ENCODE results near the gene BDKRB2.
"Not testable (repeated sequence)": the region's sequence is repeated elsewhere in the genome, so short reads cannot be mapped to it uniquely, and the experiment has no call there.

BDKRB2 gene

DNA sequence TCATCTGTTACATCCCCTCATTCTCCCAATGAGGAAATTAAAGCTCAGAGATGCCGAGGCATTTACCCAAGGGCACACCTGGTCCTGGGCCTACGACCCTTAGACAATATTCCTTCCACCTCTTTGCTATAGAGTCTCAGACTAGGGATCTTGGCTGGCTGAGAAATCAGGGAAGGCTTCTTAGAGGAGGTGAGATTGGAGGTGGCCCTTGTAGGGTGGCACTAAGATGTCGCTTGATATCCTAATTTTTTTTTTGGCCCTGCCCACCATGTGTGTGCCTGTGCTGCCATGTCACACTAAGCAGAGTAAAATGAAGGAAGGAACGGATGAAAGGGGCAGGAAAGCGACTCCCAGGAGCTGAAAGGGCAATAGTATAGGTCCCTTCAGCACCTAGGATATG is 20.6 kb downstream of the BDKRB2 start:
- DNase-seq (ENCODE audit: low read depth), result no peak

GRCh38 chr14:96225745-96226151 is 21.1 kb downstream of the BDKRB2 start:
- DNase-seq (ENCODE audit: low read depth), result no peak

- no peak for DNase-seq (ENCODE audit: low read depth)
These were observed 22.8 kb downstream of the BDKRB2 start for GRCh38 chr14:96227428-96227827.

DNA sequence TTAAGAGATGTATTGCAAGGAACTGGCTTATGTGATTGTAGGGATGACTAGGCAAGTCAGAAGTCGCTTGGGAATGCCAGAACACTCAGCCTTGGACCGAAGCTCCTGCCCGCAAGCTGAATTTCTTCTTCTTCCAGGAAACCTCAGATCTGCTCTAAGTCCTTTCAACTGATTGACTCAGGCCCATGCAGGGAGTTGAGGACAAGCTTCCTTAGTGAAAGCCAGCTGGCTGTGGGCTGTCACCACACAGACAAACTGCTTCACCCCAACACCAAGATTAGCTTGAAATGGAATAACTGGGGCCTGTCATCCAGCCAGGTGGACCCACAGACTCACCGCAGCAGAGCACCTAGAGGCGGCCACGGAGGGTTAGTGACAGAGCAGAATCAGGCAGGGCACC is 24.7 kb downstream of the BDKRB2 start:
- DNase-seq (ENCODE audit: low read depth), result no peak

DNA sequence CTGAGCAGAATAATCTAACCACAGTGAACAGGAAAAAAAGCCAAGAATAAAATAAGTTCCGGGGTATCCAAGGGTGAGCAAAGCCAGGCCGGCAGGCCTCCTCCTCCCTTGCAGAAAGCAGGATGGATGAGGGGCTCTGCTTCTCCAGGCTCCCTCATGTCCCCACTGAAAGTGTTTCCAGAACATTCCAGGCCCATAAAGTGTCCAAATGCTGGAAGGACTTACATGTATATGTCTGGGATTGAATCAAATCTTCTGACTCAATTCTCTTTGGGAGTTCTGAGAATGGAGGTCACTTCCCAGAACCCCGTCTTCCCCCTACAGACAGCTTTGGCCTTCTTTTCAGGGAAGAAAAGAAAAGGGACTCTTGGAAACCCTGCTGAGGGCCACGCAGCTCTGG is 26.4 kb downstream of the BDKRB2 start:
- no peak for DNase-seq (ENCODE audit: low read depth)

DNA sequence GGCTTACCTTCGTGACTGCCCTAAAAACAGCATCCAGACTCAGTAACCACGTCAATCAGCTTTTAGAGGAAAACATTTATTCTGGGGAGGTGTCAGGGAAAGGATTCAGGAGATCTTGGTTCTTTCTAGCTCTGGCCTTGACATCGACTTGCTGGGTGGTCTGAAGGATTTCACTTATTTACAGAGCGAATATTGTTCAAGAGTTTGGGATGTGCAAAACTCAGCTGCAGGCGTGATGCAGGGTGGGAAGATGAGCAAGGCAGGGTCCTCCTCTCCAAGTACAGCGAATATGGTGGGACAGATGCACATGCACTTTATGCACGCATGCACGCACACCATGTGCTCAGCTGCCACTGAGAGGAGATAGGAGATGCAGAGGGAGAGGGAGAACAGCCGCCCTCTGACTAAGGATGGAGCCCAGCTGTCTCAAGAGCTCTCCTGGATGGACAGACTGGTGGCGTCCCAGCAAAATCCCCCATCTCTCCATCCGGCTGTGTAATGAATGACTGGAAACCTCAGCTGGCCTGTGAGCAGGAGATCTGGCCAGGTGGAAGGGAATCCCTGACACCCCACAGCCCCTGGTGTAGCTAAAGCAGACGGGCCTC is 27.0 kb downstream of the BDKRB2 start:
- DNase-seq (ENCODE audit: low read depth), result no peak

DNA sequence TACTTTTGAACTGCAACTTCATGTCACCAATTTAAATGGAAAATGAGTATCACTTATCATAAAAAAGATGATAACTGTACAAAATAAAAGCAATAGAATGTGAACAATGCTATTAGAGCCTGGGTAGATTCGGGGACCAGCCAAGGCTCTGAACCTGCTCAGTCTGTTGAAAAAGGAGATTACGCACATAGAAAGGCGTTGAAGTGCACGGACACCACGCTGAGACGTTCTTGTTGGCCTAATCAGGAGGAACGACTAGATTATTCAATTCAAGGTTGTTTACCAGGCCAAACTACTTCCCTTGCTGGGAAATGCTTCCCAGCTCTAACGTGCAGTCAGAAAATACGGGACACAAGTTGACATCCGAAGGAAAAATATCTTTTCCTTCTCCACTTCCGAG is 27.9 kb downstream of the BDKRB2 start:
- DNase-seq (ENCODE audit: low read depth), result no peak

DNA sequence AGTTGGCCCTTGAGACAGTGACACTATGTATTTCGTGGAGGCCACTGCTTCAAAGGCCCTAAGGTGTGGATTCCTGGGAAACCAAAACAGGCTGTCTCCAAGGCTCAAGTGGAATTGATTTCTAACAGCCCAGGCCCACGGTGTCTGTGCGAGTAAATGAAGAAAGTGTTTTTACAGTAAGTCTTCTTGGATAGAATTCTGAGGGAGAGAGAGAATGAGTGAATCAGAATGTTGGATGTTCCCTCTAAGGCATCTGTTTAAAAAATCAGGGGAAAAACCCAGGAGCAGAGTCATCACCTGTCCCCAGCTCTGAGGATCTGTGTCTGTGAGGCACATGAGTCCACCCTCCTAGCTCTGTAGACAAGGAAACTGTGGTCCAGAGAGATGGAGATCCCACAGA is 29.0 kb downstream of the BDKRB2 start:
- DNase-seq (ENCODE audit: low read depth), result no peak

GRCh38 chr14:96235426-96235825 is 30.8 kb downstream of the BDKRB2 start:
- no peak for DNase-seq (ENCODE audit: low read depth)

DNA sequence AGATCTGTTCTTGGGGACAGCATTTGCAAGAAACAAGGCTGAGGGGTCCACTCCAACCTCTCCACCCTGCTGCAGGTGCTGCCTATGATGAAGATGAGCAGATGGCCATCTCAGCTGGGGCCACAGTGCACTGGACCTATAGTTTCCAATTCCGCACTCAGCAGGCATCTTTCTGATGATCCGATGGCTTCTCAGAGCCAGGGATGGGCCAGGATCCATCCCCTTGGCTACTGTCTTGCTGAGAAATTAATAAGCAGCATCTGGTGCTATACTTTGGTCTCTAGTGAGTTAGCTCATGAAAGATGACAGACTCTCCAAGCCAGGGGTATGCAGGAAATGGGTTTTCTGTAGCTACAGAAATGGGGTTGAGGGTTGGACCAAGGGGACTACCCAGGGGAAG is 33.0 kb downstream of the BDKRB2 start:
- DNase-seq (ENCODE audit: low read depth), result no peak

DNA sequence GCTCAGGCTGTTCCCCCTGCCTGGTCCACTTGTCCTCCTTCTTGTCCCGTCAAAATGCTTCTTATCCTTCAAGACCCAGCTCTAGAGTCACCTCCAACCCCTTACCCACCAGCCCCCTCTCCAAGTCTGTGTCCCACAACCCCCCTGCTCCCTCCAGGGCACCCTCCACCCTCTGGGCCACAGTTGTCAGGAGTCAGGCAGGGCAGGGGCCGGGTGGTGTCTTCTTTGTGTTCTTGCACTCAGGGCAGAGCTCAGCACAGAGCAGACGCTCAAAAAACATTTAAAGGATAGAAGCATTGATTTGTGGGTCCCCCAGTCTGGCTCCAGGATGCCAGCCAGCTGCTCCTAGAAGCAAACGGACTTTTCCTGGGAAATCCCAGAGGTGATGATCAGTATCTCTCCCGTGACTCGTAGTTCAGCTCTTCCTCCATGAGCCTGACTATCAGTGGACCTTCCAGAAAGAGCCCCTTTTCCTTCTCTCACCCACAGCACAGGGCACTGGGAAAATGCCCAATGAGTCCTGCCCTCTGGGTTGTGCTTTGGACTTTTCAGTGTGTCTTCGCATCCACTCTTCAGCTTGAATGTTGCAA is 34.1 kb downstream of the BDKRB2 start:
- no peak for DNase-seq (ENCODE audit: low read depth)

- DNase-seq (ENCODE audit: low read depth), result no peak
These were observed 35.1 kb downstream of the BDKRB2 start for GRCh38 chr14:96239711-96240141.

DNA sequence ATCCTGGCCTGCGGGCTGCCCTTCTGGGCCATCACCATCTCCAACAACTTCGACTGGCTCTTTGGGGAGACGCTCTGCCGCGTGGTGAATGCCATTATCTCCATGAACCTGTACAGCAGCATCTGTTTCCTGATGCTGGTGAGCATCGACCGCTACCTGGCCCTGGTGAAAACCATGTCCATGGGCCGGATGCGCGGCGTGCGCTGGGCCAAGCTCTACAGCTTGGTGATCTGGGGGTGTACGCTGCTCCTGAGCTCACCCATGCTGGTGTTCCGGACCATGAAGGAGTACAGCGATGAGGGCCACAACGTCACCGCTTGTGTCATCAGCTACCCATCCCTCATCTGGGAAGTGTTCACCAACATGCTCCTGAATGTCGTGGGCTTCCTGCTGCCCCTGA is 36.0 kb downstream of the BDKRB2 start:
- no peak for DNase-seq (ENCODE audit: low read depth)

- no peak for DNase-seq (ENCODE audit: low read depth)
These were observed 37.5 kb downstream of the BDKRB2 start for GRCh38 chr14:96242126-96242525.

DNA sequence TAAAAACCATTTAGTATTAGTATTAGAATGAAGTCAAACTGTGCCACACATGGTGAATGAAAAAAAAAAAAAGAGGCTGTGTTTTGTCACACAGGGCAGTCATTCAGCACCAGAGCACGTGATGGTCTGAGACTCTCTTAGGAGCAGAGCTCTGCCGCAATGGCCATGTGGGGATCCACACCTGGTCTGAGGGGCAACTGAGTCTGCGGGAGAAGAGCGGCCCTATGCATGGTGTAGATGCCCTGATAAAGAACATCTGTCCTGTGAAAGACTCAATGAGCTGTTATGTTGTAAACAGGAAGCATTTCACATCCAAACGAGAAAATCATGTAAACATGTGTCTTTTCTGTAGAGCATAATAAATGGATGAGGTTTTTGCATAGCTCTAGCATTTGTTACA is 39.1 kb downstream of the BDKRB2 start:
- DNase-seq (ENCODE audit: low read depth), result no peak

- not testable (repeated sequence) for DNase-seq (ENCODE audit: low read depth)
These were observed 40.4 kb downstream of the BDKRB2 start for GRCh38 chr14:96245074-96245473.

- DNase-seq (ENCODE audit: low read depth), result no peak
These were observed 41.3 kb downstream of the BDKRB2 start for GRCh38 chr14:96245710-96246538.

GRCh38 chr14:96246539-96246847 is 41.9 kb downstream of the BDKRB2 start:
- no peak for DNase-seq (ENCODE audit: low read depth)

DNA sequence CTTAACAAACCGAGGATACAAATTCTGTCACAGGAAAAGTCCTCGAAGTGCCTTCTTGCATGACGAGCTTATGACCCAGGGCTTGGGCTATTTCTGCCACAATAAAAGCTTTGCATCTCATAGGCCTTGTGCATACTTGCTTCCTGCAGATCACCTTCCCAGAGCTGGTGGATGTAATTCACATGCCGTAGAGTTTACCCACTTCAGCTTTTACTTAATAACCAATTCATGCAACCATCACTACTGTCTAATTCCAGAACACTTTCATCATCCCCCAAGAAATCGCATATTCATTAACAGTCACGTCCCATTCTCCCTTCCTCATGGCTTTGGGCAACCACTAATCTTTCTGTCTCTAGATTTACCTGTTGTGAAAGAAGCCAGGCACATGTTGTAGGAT is 42.4 kb downstream of the BDKRB2 start:
- DNase-seq (ENCODE audit: low read depth), result no peak

- DNase-seq (ENCODE audit: low read depth), result no peak
These were observed 44.4 kb downstream of the BDKRB2 start for GRCh38 chr14:96249029-96249428.

DNA sequence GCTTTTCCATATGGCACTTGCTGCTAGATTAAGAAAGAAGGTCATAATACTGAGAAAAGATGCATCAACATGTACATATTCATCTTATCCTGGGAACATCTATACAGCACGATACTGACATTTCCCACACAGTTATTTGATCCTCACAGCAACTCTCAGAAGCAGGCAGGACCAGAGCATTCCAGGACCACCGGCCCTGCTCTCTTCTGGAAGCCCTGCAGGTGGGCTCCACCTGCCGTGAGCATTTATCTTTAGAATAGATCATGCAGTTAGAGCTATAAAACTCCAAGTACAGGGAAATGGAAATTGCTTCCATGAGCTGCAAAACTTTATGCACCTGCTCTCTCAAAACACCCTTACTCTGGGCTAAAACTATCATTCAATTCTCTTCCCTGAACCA is 45.8 kb downstream of the BDKRB2 start:
- DNase-seq (ENCODE audit: low read depth), result no peak

DNA sequence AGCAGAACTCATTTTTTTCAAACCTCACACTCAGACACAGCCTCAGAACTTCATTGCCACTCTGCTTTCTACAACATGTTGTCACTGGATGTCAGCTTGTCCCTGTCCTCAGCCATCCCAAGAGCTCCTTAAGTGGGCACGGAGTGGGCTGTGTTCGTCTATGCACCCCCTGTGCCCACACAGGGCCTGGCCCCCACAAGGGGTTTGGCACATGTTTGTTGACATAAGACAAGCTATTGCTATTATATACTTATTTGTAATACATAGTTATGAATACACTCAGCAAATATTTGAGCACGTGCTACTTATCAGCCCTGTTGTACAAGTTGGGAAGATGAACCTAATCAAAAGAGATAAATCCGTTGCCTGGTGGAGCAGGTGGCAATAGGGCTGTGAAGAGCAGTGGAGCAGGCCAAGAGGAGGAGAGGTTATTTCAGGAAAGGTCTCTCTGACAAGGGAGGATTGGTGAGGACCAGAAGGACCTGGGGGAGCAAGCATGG is 47.1 kb downstream of the BDKRB2 start:
- DNase-seq (ENCODE audit: low read depth), result no peak

- no peak for DNase-seq (ENCODE audit: low read depth)
These were observed 47.8 kb downstream of the BDKRB2 start for GRCh38 chr14:96252323-96252998.
